ENCODE results near the gene PCCA. TPM values are rescaled to one million over a fixed set of nuclear protein-coding genes. Genes with fewer than 3 reads are reported as not detected.
"Not testable (repeated sequence)": the region's sequence is repeated elsewhere in the genome, so short reads cannot be mapped to it uniquely, and the experiment has no call there.

PCCA gene
- total and polyA plus RNA-seq, 2 experiments from 2014 or later: 41.9 to 46.6 TPM

- TF ChIP-seq ZNF462 (CRISPR knock-in tag; IDR thresholded peaks at IDR 0.05): no peak
Measured at GRCh38 chr13:100091391-100091790, 2.5 kb downstream of the PCCA start (continued).

GRCh38 chr13:100092273-100092672, 3.4 kb downstream of the PCCA start:
- ATAC-seq; H3K4me2 ChIP-seq; H3K4me3 Mint-ChIP-seq; H3K9me3 Mint-ChIP-seq; H3K9me2 ChIP-seq (ENCODE audit: insufficient read depth); H3K27me3 Mint-ChIP-seq (ENCODE audit: insufficient read depth, low read depth, poor library complexity); H3F3A ChIP-seq (replicated peaks; ENCODE audit: low read depth); H3K27me3 ChIP-seq (ENCODE audit: insufficient read depth); H3K27ac Mint-ChIP-seq; H2AFZ ChIP-seq; H3K27ac ChIP-seq (ENCODE audit: low read depth); DNase-seq (ENCODE audit: low spot score); H3K36me3 ChIP-seq (ENCODE audit: insufficient read depth); H3K4me3 ChIP-seq: not testable (repeated sequence)
- peaks cover 43% of the 10 kb centered on the region for H4K20me1 ChIP-seq (replicated peaks; ENCODE audit: insufficient read depth)
- Mint-ChIP-seq H3K4me1 (peaks cover 22% of the 10 kb centered on the region), H3K36me3 (ENCODE audit: low read depth) (peaks cover 28% of the 10 kb centered on the region)
- peaks cover 20% of the 10 kb centered on the region for H3K4me1 ChIP-seq (ENCODE audit: insufficient read depth)
- H3K79me2 ChIP-seq (replicated peaks; ENCODE audit: insufficient read depth): peaks cover 94% of the 10 kb centered on the region

- peaks cover 4% of the 10 kb centered on the region; the same call in 1 of the 3 replicates for H3K9me3 Mint-ChIP-seq
- no peak overlapping the region for H3K27ac Mint-ChIP-seq
- H3K27me3 Mint-ChIP-seq (ENCODE audit: insufficient read depth, low read depth, poor library complexity): peaks cover 3% of the 10 kb centered on the region
Measured at GRCh38 chr13:100095498-100095897, 6.6 kb downstream of the PCCA start.

More at GRCh38 chr13:100095498-100095897, 6.6 kb downstream of the PCCA start:
- Mint-ChIP-seq H3K4me3 (no peak overlapping the region), H3K4me1 (peaks cover 24% of the 10 kb centered on the region), H3K36me3 (ENCODE audit: low read depth) (peaks cover 28% of the 10 kb centered on the region)
- H4K20me1 ChIP-seq (replicated peaks; ENCODE audit: insufficient read depth): peaks cover 34% of the 10 kb centered on the region
- H3K4me1 ChIP-seq (ENCODE audit: insufficient read depth): 0 out of 2 replicates have a peak, but pooled peaks cover 4% of the 10 kb centered on the region
- peaks cover 99% of the 10 kb centered on the region for H3K79me2 ChIP-seq (replicated peaks; ENCODE audit: insufficient read depth)
- no peaks in the 10 kb centered on the region for H3K36me3 ChIP-seq (ENCODE audit: insufficient read depth)
- H3F3A ChIP-seq (replicated peaks; ENCODE audit: low read depth): no peaks in the 10 kb centered on the region; the same call in 1 of the 2 replicates
- H3K9me2 ChIP-seq (ENCODE audit: insufficient read depth): 0 out of 2 replicates have a peak, but pooled peaks cover 5% of the 10 kb centered on the region
- H3K4me3 ChIP-seq: no peak overlapping the region
- ATAC-seq (no peak), DNase-seq (ENCODE audit: low spot score) (no peak)
- no peaks in the 10 kb centered on the region for H3K27me3 ChIP-seq (ENCODE audit: insufficient read depth)
- TF ChIP-seq ZNF114 (CRISPR knock-in tag; IDR thresholded peaks at IDR 0.05): no peak
- no peak overlapping the region for H2AFZ ChIP-seq
- no peak overlapping the region for H3K27ac ChIP-seq (ENCODE audit: low read depth)
- no peak overlapping the region for H3K4me2 ChIP-seq

All from GM23338 (cell line).